Activated CD8-positive, alpha-beta memory T cell treated with anti-CD3 and anti-CD28 coated beads, Interleukin-2, amount 50 U/mL, for 48 hours (primary cell): ENCODE results near the gene STEEP1.

ENCODE experiments used
- DNase-seq: peaks from one replicate; pipeline ENCODE4 v3.0.0-alpha.2; 2020

STEEP1 gene

DNA sequence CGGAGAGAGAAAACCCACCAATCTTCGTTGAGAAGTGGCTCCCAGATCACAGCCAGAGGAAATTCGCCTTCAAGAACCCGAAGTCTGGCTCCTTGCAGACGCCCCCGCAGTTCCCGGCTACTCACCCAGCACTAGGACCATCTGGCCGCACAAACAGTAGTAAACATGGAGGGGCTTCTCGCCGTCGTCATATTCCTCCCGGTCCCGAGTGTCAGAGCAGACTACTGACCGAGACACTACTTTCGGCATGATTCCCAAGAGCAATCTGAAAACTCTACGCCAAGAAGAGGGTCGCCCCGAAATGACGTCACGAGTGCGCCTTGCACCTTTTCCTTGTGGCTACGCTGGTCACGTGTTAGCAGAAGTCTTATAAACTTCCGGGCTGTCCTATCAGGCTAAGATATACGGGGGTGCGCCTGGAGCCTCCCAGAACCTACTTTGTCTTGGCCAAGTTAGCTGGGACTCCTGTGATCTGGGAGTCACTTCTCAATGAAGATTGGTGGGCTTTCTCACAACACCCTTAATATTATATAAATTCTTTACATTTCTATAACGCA, at the start of gene STEEP1:
TSS of gene STEEP1 (minus strand) at position 303 of the 557 bp plus-strand sequence. CDS start at position 249, 54 bp downstream.
- DNase-seq, result peak; percentile 89

DNA sequence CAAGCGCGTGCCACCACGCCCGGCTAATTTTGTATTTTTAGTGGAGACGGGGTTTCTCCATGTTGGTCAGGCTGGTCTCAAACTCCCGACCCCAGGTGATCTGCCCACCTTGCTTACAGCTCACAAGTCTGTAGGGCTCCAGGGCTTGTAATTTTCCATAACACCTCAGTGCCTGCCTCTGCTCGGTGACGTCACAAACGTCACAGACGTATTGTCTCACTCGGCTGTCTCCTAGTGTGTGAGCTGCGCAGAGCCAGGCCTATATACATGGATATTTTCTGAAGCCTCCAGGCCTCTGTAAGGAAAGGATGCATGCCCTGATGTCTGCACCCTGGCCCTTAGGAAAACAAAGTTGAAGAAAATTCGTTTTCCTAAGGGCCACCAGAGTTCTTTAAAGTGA, 49.6 kb upstream of the STEEP1 start:
- no peak for DNase-seq

DNA sequence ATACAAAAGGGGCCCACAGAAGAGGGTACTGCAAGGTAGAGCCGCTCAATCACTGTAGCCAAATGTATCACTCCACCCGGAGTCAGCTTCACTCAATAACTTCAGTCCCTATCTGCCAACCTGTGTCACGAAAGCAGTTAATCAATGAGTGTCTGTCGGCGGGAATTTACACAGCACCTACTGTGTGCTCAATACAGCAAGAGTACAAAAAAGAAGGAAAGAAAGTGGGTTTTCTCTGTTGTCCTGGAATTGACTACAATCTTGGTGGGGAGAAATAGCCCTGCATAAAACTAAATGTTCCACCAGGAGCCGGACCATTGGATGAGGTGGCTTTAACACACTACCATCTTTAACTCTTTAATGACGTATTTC, 41.8 kb upstream of the STEEP1 start:
- DNase-seq, result no peak

DNA sequence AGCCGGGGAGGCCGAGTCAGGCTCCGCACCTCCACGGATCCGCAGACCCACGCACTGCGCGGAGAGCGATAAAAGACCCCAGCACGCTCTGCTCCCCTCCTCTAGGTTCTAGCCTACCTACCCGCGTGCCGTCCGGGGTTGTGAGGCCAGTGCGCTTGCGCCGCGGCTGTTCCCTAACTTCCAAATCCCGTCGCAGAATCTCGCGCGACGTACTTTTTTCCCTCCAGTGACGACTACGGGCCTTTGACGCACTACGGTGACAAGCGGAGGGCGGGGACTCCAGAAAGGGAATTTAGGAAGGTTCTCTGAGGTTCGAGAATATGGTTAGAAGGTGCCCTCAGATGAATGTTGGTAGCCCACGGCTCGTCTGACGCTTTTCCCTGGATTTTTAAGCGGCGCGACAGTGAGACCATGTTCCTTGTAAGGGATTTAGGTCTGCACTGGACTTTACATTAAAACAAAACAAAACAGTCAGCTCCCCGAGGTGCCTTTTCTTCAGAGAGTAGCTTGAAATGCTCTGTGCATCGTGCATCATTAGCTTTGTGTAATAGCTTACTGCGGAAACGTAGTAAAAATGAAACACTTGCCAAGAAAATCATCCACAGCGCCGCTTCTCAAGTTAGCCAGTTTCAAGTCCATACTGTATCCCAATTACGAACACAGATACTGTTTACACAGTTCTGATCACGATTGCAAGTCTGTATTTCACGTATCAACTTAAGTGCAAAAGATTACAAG, 41.2 kb upstream of the STEEP1 start, which contains the start of gene NKRF:
TSS of gene NKRF (minus strand) at position 145 of the 738 bp plus-strand sequence.
- DNase-seq, result peak; percentile 91

DNA sequence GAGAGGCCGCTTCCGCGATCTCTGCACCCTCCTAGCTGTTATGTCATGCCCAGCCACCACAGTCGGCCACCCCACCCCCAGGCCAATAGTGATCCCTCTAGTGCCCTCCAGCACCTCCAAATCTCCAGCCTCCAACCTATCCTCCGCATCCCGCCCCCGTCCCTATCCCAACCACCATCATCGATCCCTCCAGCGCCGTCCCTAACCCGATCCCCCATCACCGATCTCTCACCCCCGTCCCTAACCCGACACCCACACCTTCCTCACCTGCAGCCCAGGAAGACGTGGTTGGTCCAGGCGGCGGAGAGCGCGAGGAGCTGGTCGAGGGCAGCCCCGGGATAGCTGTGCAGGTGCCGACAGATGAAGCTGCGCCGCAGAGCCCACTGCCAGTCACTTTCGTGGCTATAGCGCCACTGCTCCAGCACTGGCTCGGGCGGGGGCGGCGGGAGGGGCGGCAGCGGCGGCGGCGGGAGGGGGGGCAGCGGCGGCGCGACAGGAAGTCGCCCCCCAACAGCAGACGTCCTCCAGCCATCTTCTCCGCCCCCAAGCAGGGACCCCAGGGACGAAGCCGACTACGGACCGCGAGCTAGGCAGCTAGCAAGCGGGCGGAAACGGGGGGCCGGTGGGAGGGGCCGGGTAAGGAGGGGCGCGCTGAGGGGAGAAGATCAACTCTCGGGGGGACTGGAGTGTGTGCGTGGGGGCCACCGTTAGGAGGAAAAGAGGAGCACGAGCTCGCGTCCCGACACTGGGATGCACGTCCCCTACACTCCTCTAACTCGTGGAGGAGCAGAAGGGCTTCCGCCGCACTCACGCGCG, 40.5 kb upstream of the STEEP1 start:
- peak; percentile 62 for DNase-seq

DNA sequence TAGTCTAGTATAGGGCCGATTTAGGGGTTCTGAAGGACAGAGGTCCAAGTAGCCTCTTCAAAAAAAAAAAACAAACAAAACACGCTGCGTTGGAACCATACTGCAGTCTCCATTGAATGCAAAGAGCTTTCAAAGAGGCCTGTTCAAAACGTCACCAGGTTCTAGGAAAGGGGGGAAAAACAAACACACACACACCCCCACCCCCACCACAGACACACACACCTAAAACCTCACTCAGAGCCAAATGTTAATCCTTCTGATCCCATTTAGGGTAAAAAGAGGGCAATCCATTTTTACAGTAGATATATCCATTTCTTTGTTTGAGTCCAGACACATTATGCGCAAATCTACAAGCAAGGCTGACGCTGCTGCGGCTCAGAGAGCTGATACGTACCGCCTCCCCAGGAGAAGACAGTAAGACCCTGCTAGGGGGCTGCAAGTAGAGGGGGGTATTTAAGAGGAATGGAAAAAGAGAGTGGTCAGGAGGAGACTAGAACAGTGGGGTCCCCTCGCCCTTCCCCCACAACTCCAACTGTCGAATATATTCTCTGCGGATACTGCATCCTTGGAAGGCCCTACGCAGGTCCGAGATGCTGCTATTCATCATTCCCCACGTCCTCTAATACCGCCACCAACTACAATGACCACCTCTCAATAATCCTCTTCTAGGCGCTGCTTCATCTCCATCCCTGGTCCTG, 39.7 kb upstream of the STEEP1 start:
- no peak for DNase-seq

DNA sequence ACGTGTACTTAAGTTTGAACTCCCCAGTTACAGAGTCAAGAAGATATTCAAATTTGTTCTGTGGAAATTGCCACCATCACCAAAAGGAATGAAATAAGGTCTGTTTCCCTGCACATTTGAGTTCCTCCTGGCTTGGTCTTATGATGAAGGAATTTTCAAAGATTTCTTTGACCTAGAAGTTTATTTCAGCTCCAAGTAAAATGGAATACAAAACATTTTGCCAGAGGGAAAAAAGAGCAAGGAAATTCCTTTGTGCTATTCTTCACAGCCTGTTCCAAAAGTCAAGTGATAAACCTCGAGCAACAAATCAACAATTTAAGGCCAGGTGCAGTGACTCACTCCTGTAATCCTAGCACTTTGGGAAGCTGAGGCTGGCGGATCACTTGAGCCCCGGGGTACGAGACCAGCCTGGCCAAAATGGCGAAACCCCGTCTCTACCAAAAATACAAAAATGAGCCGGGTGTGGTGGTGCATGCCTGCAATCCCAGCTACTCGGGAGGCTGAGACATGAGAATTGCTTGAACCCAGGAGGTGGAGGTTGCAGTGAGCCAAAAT, 37.6 kb upstream of the STEEP1 start:
- no peak for DNase-seq

DNA sequence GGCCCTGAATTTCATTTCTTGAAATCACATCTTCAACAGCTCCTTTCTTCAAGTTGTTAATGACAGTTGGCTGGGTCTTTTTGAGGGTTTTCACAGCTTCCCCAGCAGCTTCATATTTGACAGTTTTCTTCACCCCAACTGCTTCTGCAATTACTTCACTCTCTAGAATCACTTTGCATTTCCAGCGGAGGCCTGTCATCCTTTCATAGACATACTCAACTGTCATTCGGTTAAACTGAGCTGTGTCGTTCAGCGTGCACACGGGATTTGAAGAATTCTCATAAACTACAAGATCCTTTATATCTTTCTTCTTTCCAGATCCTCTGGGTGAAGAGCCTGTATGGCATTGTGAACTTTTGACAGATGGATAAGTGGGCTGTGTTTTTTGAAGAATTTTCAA, 24.6 kb upstream of the STEEP1 start:
- no peak for DNase-seq

DNA sequence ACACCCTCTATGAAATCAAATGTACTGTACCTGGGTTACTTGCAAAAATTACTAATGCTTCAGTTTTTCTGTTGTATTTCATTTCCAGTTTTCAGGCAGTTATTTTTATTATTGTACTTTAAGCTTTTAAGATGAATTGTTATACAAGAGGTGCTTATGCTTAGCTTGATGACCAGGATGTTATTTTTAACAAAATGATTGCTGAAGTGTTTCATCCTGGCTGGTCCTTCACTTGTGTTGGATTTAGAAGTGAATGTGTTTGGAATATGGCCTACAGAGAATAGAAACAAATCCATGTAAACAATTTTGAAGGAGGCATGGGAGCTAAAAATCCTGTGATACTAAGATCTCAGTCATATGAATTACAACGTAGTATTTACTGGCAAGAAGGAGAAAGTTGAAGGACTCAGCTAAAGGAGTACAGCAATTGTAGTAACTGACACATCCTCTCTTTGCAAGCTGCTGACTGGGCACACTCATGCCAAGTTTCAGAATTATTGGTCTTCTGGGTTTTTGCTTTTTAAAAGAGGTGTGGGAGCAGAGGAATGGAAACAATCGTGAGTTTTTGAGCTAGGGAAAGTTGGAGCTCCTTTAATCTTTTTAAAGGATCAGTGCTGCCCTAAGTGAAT, 18.3 kb upstream of the STEEP1 start:
- DNase-seq, result no peak

DNA sequence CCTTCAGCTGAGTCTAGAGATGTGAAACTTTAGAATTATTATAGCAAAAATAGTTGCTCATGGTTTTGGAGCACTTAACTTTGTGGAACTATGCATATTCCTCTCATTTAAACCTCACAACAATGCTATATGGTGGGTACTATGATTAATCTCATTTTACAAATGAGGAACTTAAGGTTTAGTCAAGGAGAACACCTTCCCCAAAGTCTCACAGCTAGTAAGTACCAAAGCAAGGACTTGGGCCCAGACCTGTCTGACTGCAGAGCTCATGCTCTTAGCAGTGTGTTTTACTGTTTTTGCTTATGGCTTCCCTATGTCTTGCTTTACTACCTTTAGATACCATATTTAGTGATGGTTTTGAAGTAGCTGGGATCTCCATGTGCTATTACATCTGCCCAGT, 14.2 kb upstream of the STEEP1 start:
- DNase-seq, result no peak

DNA sequence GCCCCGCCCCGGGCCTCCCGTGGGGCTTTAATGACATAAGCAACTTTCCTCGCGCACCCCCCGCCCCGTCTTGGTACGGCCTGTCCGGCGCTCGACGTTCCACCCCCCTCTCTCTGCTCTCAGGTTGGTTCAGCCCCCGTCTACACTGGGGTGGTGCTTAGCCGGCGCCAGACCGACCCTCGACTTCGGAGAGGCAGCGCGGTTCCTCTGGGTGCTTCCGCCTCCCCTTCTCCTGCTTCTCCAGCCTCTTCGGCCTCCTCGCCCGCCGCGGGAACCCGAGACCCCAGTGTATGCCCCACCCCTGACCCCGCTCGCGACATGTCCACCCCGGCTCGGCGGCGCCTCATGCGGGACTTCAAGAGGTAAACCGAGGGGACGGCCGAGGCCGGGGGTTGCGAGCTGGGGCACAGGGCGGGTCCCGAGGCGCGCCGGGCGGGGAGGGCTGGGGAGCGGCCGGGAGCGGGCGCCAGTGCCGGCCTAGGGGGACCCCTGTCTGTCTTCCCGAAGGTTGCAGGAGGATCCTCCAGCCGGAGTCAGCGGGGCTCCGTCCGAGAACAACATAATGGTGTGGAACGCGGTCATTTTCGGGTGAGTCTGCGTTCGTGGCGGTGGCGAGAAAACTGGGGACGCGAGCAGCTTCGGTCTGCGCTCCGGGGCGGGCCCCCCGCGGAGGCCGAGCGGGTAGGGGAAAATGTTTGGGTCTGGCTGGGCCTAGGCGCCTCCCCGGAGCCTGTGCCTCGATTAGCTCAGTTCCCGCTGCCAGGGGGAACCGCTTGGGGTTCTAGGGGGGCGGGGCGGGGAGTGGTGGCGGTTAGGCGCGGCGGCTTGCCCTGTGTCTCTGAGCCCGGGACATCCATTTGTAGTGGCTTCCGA, 9.4 kb upstream of the STEEP1 start, which contains the start of gene UBE2A:
TSS of gene UBE2A (plus strand) at position 170 of the 873 bp plus-strand sequence. CDS start at position 319, 149 bp downstream.
- peak; percentile 89 for DNase-seq

DNA sequence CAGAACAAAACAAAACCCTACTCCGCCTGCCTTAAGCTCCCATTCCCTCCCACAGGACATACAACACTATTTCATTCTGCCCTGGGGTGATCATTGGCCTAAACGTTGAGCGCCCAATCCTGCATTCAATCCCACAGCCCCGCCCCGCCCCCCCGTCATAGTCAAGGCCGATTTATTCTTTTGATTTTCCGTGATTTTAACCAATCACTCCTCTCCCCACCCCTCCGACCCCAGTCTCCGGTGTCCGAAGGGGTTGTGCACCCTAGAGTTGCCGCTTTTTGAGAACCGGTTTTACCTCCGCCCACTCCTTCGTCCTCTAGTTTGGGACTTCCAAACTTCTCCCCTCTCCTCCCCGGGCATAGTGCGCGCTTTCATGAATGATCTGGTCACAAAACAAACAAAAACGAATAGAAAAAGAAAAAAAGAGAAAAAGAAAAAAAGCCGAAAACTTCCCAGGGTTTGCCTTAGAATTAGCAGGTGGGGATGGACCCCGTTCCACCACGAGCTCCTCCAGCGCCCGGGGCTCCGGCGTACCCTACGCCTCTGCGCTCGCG, 8.7 kb upstream of the STEEP1 start:
- no peak for DNase-seq

DNA sequence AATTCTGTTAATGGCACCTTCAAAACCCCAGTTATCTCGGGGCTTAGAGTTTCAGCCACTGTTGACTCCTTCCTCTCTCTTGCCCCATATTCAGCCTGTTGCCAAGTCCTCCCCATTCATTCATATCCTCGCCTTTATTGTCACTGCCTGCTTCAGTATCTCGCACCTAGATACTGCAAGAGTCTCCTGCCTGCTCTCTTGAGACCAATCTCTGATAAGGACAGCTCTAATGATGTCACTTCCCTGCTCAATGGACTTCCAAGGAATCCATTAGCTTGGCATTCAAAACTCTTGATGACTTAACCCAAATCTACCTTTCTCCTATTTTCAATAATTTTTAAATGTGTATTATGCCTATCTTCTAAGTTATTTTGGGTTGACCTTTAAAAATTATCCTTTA, 8.0 kb upstream of the STEEP1 start:
- no peak for DNase-seq

DNA sequence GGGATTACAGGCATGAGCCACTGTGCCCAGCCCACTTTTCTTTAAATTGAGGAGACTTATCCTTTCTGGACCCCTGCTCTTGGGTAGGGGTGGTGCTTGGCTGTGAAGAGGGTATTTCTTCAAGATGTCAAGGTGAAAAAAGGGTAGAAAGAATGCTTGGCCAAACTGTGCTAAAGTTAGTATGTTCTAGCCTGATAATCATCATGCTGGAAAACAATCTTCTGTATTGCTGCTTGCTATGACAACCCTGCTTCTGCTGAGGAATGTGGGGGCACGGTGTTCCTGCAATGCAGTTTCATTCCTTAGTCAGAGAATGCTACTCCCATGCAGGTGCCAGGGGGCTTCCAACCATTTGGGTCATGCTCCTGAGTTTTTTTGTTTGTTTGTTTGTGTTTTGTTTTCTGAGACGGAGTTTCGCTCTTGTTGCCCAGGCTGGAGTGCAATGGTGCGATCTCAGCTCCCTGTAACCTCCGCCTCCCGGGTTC, 5.2 kb upstream of the STEEP1 start:
- DNase-seq, result no peak

DNA sequence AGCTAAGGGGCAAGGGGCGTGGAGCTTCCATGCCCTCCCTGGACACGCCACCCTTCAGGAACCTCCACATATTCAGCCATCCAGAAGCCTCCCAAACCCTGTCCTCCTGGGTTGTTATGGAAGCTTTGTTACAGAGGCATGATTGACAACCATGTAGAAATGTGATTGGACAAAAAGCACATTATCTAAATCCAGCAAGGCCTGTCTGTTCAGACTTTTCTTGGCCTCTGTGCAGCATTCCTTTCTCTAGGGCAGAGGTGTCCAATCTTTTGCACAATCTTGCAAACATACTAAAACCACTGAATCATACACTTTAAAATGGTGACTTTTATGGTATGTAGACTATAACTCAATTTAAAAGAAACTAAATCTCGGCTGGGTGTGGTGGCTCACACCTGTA, 12.7 kb downstream of the STEEP1 start:
- no peak for DNase-seq

DNA sequence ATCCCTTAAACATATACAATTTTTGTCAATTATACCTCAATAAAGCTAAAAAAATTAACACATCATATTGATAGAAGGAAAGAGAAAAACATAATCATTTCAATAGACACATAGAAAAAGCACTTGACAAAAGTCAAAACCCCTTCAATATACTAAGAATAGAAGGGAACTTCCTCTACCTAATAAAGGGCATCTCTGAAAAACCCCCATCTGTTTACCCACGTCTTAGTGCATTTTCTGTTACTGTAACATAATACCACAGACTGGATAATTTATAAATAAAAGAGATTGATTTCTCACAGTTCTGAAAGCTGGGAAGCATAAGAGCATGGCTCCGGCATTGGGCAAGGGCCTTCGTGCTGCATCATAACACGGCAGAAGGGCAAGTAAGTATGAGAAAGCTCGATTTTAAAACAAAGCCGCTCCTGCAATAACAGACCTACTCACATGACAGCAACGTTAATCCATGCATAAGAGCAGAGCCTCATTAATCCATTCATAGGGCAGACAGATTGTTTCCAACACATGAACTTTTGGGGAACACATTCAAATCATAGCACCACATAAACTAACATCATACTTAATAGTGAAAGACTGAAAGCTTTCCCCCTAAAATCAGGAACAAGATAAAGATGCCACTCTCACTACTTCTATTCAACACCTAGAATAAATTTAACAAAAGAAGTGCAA, 15.7 kb downstream of the STEEP1 start:
- no peak for DNase-seq

DNA sequence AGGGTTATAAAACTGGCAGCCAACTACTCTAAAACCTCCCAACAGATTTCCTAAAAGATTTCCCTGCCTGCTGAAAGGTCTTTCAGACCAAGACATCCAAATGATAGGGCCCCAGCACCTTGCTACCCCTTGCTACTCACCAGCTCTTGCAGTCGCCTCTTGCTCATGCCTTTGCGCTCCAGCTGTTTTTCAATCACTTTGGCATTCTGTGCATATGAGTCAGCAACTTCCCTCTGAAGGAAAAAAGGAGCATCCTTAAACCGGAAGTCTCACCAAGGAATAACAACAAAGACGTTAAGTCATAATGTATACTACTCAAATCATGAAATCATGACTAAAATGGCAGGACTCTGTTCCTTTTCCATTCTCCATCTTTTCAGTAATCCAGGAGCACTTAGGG, 24.0 kb downstream of the STEEP1 start:
- DNase-seq, result no peak

DNA sequence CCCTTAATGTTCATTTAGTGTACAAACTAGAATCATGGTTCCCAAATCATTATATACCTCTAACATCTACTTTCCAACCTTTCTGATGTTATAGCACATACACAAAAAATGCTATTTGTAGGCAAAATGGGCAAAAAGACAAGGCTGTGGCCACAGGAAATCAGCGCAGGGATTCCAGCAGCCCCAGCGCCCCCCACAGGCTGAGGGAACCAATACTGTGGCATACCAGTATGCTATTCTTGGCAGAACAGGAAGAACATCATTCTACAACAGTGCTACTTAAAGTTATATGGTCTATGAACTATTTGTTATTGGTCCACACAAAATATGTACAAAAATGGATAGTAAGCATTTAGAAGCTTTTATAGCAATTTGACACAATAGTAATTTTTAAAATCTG, 25.3 kb downstream of the STEEP1 start:
- DNase-seq, result no peak

DNA sequence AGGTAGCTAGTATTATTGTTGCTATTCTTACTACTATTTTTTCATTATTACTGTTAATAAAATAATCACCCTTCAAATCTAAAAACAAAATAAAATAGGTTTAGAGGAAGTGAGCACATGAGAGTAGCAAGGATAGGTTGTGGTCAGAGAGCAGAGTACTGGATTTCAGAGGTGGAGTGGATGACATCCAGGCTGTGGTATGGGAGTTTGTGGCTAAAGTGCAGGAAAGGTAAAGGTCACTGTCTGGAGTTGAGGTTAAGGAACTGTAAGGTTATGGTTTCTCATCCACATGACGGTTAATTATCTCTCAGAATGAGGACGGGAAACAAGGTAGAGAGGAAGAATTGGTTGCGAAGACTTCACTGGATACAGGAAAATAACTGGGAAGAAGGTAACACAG, 27.7 kb downstream of the STEEP1 start:
- no peak for DNase-seq
